Adrenal gland (tissue), 12 donors: Measurements from ENCODE around the gene PKP4. TPM values are rescaled to one million over a fixed set of nuclear protein-coding genes. Genes with fewer than 3 reads are reported as not detected.

Experiments used
- DNase-seq, 7 donors: peaks; one replicate each; pipeline ENCODE4 v3.0.0-alpha.2; 2019 to 2020
- H3K27ac ChIP-seq, 5 donors: fragments of 200-600 bp; sonication (generic) in 4 of 5; 1 replicate in 3 of 5; 2 replicates in 2 of 5; pipeline versions ENCODE4 v1.5.1 to v1.8.0; 2016 to 2020; ENCODE audit warnings: mild to moderate bottlenecking in 1 of 5
- H3K27me3 ChIP-seq: fragments of 200-600 bp; 2 replicates; pipeline ENCODE4 v1.8.0; 2021
- H3K36me3 ChIP-seq, 2 donors: fragments of 200-600 bp; replicated peaks in 1 of 2; 1 replicate in 1 of 2; 2 replicates in 1 of 2; pipeline versions ENCODE4 v1.5.1 to v1.8.0; 2018 to 2022
- H3K4me1 ChIP-seq, 2 donors: fragments of 200-600 bp; replicated peaks in 1 of 2; 1 replicate in 1 of 2; 2 replicates in 1 of 2; pipeline versions ENCODE4 v1.5.1 to v1.8.0; 2018 to 2021
- H3K4me3 ChIP-seq, 4 donors: fragments of 200-600 bp; sonication (generic) in 3 of 4; one replicate each; pipeline ENCODE4 v1.5.1; 2016 to 2018
- H3K9me3 ChIP-seq, 3 donors: fragments of 200-600 bp; sonication (generic) in 1 of 3; replicated peaks in 1 of 3; 1 replicate in 2 of 3; 2 replicates in 1 of 3; pipeline versions ENCODE4 v1.5.1 to v1.8.0; 2016 to 2021
- POLR2A ChIP-seq, 2 donors: fragments of 450-650 bp; IDR thresholded peaks; one replicate each; pipeline ENCODE4 v1.6.1; 2017; ENCODE audit warnings: antibody characterized with exemption in 2 of 2, mild to moderate bottlenecking in 2 of 2, moderate library complexity in 1 of 2
- WGBS, 4 donors: extraction: QIAGEN DNeasy Blood & Tissue Kit in 2 of 4; methylation state at CpG; one replicate each; pipeline versions ENCODE4 v1.1.5 to v1.1.7; 2013 to 2017; 5-methylcytosine and 5-hydroxymethylcytosine counted together
- intact Hi-C, 2 donors: fragments of 100-400 bp; cut with DNase I; formaldehyde crosslinking; loops; one replicate each; pipeline versions ENCODE4 v1.14.1 to v1.15.0; 2022 to 2023
- polyA plus RNA-seq, 3 donors: library from polyadenylated mRNA; stranded (reverse); fragments of 200-250 nt in 2 of 3; fragments of 350-450 nt in 1 of 3; fragmentation: Illumina TruSeq in 1 of 3; extraction: RNeasy Lipid Tissue Mini Kit (QIAGEN cat#74804) in 1 of 3; gene quantifications; one replicate each; pipeline ENCODE4 v1.2.3, GENCODE V29; 2013 to 2014
- total RNA-seq, 9 donors: library from RNA; depleted of rRNA in 4 of 9; stranded (reverse); fragments of >200 nt in 4 of 9; fragments of 120-200 nt in 1 of 9; fragmentation: NEBNext Ultra II Directional in 1 of 9; extraction: Animal tissue kit (Norgen Biotek cat#: 25700) in 1 of 9; gene quantifications; one replicate each; pipeline versions ENCODE4 v1.1.0 to v1.2.4, GENCODE V29; 2013 to 2023
- TF ChIP-seq, protein P1 (sequence below), 6 experiments: fragments of 450-650 bp in 4 of 6; fragments of 200-600 bp in 2 of 6; sonication (generic) in 1 of 6; IDR thresholded peaks; 1 replicate in 5 of 6; 2 replicates in 1 of 6; pipeline versions ENCODE4 v1.5.1 to v1.8.0; 2016 to 2021; ENCODE audit warnings: antibody characterized with exemption in 6 of 6, mild to moderate bottlenecking in 2 of 6, moderate library complexity in 1 of 6
- donor health status: healthy with polysubstance abuse.
- donor health status: Bipolar disorder and iron deficiency.
- donor health status: DM: yes; HTN: yes; CAD: no.
- donor health status: DM: no; HTN: no; CAD: no.
- donor health status: DM: no; HTN: no; CAD: no.
- donor health status: DM: yes; HTN: yes; CAD: no.

The PKP4 gene
- total and polyA plus RNA-seq, 12 donors = 15.6 to 34.9 (median 23.3) TPM

DNA sequence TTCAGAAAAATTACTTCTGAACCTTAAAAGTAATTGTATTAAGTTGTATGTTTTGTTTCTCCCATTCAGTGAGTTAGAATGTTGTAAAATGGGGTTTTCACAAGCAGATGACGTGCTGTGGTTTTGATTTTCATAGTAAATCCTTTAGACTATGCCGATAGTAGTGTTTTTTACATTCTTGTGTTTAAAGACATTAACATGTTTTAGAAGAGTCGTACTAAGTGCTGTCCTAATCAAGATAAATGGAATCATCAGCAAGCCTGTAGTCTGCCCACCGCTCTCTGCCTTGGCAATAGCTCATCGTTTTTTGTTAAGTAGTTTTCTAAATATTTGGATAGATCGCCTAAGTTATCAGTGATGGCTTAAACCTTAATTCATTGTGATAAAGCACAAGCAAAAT is 21.5 kb downstream of the PKP4 start:
- H3K4me1 ChIP-seq = peaks cover 0 to 7% of the 10 kb centered on the region in 2 donors

DNA sequence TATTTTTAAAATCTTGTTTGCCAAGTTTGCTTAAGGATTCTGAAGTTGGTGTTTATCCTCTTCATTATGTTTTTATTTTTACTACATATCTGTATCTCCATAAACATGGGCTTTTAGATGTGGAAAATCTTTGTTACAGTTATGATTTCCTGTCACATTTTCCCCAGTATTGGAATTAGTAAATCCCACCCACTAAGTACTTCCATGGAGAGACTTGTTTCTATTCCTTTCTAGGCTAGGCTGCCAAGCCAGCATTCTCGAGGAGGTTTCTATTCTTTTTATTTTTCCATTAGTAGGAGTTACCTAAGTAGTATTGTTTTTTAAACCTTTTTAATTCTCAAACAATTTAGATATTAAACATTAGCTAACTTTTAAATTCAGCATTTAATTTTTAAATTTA is 22.1 kb downstream of the PKP4 start:
- H3K27me3 ChIP-seq = no peaks in the 10 kb centered on the region
- intact Hi-C loops = no loop called here
- no peak overlapping the region for H3K27ac ChIP-seq
- no peak for TF ChIP-seq POLR2A (IDR thresholded peaks at IDR 0.05)
- TF ChIP-seq, protein P1, sequence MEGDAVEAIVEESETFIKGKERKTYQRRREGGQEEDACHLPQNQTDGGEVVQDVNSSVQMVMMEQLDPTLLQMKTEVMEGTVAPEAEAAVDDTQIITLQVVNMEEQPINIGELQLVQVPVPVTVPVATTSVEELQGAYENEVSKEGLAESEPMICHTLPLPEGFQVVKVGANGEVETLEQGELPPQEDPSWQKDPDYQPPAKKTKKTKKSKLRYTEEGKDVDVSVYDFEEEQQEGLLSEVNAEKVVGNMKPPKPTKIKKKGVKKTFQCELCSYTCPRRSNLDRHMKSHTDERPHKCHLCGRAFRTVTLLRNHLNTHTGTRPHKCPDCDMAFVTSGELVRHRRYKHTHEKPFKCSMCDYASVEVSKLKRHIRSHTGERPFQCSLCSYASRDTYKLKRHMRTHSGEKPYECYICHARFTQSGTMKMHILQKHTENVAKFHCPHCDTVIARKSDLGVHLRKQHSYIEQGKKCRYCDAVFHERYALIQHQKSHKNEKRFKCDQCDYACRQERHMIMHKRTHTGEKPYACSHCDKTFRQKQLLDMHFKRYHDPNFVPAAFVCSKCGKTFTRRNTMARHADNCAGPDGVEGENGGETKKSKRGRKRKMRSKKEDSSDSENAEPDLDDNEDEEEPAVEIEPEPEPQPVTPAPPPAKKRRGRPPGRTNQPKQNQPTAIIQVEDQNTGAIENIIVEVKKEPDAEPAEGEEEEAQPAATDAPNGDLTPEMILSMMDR (IDR thresholded peaks at IDR 0.05) = no peak
- H3K4me3 ChIP-seq = no peak overlapping the region
- H3K9me3 ChIP-seq = no peaks in the 10 kb centered on the region
- WGBS, 4 donors = 66 to 73% (median 69%) methylated on average over 1 of the region's 1 CpG
- H3K4me1 ChIP-seq = peaks cover 0 to 7% of the 10 kb centered on the region in 2 donors
- no peaks in the 10 kb centered on the region for H3K36me3 ChIP-seq
- DNase-seq = no peak

More for the DNA sequence above, 21.5 kb downstream of the PKP4 start:
- H3K9me3 ChIP-seq = no peaks in the 10 kb centered on the region
- intact Hi-C loops = no loop called here
- H3K27ac ChIP-seq = no peak overlapping the region
- WGBS, 4 donors = 73 to 81% (median 76%) methylated on average over 6 of the region's 6 CpGs
- TF ChIP-seq, protein P1 (IDR thresholded peaks at IDR 0.05) = no peak
- TF ChIP-seq POLR2A (IDR thresholded peaks at IDR 0.05) = no peak
- no peak overlapping the region for H3K4me3 ChIP-seq
- no peaks in the 10 kb centered on the region for H3K36me3 ChIP-seq
- no peaks in the 10 kb centered on the region for H3K27me3 ChIP-seq
- DNase-seq = no peak

DNA sequence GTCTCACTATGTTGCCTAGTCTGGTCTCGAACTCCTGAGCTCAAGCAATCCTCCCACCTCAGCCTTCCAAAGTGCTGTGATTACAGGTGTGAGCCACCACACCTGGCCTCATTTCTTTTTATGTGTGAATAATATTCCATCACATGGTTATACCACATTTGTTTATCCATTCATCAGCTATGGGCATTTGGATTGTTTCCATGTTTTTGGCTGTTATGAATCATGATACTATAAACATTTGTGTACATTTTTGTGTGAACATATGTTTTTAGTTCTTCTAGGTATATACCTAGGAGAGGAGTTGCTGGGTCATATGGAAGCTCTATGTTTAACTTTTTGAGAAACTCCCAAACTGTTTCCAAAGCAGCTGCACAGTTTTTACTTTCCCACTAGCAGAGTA is 24.4 kb downstream of the PKP4 start:
- DNase-seq = no peak
- intact Hi-C loops = no loop called here
- Histone ChIP-seq H3K9me3 (no peaks in the 10 kb centered on the region), H3K36me3 (no peaks in the 10 kb centered on the region), H3K27me3 (no peaks in the 10 kb centered on the region), H3K27ac (no peak overlapping the region), H3K4me3 (no peak overlapping the region), H3K4me1 (peaks cover 0 to 7% of the 10 kb centered on the region in 2 donors)
- 92 to 100% (median 97%) methylated on average over 1 of the region's 1 CpG for WGBS, 4 donors
- no peak for TF ChIP-seq POLR2A (IDR thresholded peaks at IDR 0.05)
- TF ChIP-seq, protein P1 (IDR thresholded peaks at IDR 0.05) = no peak

DNA sequence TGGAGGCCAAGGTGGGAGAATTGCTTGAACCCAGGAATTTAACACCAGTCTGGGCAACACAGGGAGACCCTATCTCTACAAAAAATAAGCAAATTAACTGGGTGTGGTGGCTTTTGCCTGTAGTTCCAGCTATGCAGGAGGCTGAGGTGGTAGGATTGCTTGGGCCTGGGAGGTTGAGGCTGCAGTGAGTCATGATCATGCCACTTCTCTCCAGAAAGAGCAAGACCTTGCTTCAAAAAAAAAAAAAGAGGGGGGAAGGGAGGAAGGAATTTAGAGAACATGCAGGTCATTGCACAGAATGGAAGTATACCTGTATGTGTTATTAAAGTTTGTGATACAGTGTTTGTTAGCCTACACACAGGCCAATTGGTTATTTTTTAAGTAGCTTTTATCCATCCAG is 25.8 kb downstream of the PKP4 start:
- Histone ChIP-seq H3K4me3 (no peak overlapping the region), H3K4me1 (peaks cover 0 to 9% of the 10 kb centered on the region in 2 donors), H3K9me3 (no peaks in the 10 kb centered on the region), H3K27me3 (no peaks in the 10 kb centered on the region), H3K36me3 (no peaks in the 10 kb centered on the region), H3K27ac (no peak overlapping the region)
- TF ChIP-seq POLR2A (IDR thresholded peaks at IDR 0.05) = no peak
- TF ChIP-seq, protein P1 (IDR thresholded peaks at IDR 0.05) = no peak
- DNase-seq = no peak
- intact Hi-C loops = no loop called here
